Adipocyte (in vitro differentiated cells): ENCODE measurements around the gene AXL.
A peak's percentile ranks its signal among the peaks of the same experiment; 100 is the strongest.

Source experiments
- DNase-seq: peaks from one replicate; pipeline ENCODE4 v3.0.0-alpha.2; 2015; ENCODE audit warnings: low read depth
- H3K27me3 ChIP-seq: replicated peaks from 2 replicates; pipeline ENCODE4 v1.7.0; 2013; ENCODE audit warnings: mild to moderate bottlenecking, low read length, moderate library complexity; ENCODE audit not compliant: control insufficient read depth, insufficient read depth
- H3K36me3 ChIP-seq: 2 replicates; pipeline ENCODE4 v1.7.0; 2013; ENCODE audit warnings: low read length, mild to moderate bottlenecking, moderate library complexity; ENCODE audit not compliant: control insufficient read depth, insufficient read depth, severe bottlenecking
- H3K4me1 ChIP-seq: 2 replicates; pipeline ENCODE4 v1.7.0; 2013; ENCODE audit warnings: mild to moderate bottlenecking, low read length, moderate library complexity; ENCODE audit not compliant: control insufficient read depth, insufficient read depth
- H3K4me3 ChIP-seq: 2 replicates; pipeline ENCODE4 v1.7.0; 2013; ENCODE audit warnings: mild to moderate bottlenecking, low read length, moderate library complexity
- H3K9ac ChIP-seq: 2 replicates; pipeline ENCODE4 v1.7.0; 2013; ENCODE audit warnings: mild to moderate bottlenecking, low read length, moderate library complexity
- H3K9me3 ChIP-seq: 2 replicates; pipeline ENCODE4 v1.7.0; 2013; ENCODE audit warnings: mild to moderate bottlenecking, low read length, moderate library complexity; ENCODE audit not compliant: control insufficient read depth

The AXL gene

DNA sequence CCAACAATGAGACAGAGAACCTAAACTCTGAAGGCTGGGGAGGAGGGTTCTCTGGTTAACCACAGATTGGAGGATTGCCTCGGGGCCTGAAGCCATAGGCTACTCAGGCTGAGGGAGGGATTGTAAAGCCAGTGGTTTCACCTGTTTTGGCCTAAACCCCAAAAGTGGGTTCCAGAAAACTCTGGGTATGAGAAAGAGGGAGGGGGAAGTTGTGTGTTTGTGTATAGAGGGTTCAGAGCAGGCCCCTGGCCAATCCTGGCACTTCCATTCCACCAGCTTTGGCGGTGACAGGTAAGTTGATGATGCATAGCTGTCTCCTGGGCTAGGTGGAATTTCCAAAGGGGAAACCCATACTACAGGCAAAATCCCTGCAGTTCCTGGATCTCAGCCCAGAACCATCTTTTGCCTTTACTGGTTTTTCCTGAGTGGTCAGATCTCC is 77.4 kb downstream of the AXL start:
- Histone ChIP-seq H3K36me3 (peaks cover 89% of the 10 kb centered on the region), H3K9me3 (no peaks in the 10 kb centered on the region), H3K27me3 (no peaks in the 10 kb centered on the region), H3K4me3 (no peak overlapping the region), H3K4me1 (peaks cover 35% of the 10 kb centered on the region), H3K9ac (peak overlapping the region; percentile 5)
- DNase-seq, result no peak

DNA sequence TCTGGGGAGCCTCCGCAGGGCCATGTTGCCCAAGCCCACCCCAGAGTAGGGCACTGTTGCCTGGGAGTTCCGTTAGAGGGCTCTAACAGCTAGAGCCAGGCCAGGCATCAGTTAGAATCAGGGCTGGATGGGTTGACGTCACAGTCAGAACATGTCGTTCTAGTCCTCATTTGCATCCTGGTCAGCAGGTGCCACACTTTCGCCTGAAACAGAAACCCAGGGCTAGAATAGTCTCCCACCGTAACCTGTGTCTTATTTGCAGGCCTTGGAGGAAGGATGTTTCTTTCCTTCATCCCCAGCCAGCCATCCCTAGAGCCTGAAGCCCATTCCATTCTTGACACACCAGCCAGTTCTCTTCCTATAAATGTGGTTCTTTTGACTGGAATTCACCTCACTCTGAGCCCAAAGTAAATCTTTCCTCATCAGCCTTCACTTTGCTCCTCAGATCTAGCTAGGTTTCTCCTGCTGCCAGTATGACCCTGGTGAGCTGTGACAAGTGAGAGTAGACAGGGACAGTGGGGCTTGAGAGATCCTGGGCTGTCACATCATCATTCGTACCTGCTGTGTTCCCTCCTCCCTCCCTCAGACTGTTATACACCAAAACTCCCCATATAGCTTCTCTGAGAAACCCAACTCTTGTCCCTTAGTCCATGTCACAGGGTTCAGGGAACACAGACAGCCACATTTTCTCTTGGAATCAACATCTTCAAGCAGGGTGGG is 78.8 kb downstream of the AXL start:
- no peak for DNase-seq
- Histone ChIP-seq H3K9ac (peak overlapping the region; percentile 48), H3K9me3 (no peaks in the 10 kb centered on the region), H3K4me3 (no peak overlapping the region), H3K27me3 (no peaks in the 10 kb centered on the region), H3K36me3 (peaks cover 87% of the 10 kb centered on the region), H3K4me1 (peaks cover 30% of the 10 kb centered on the region)

DNA sequence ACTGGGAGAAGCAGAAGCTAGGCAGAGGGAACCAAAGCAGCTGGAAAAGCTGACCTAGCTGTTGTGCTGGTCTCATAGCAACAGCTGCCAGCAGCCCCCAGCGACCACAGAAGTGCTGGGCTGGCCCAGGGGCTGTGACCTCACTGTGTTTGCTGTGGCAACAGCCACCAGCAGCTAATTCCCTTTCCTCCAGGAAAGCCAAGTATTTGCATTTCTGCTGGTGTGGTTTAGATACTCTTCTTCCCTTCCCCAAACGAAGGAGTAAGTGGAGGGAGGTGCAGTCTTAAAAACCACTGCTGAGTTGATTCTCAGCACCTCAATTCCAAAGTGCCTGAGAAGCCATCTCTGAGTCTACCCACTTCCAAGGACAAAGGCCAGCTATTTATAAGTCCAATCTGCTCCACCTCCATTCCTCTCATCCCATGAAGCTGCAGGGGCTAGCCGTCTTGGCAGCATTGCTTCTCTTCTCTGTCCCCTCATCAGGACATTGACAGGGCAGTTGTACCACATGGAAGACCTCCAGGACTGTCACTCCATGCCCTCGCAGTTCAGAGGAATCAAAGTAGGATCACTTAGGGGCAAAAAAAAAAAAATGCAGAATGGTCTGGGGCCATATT is 79.4 kb downstream of the AXL start:
- DNase-seq, result peak; percentile 65
- no peaks in the 10 kb centered on the region for H3K27me3 ChIP-seq
- peak overlapping the region; percentile 27 for H3K4me3 ChIP-seq
- no peaks in the 10 kb centered on the region for H3K9me3 ChIP-seq
- peaks cover 30% of the 10 kb centered on the region for H3K4me1 ChIP-seq
- H3K9ac ChIP-seq, result peak overlapping the region; percentile 48
- peaks cover 87% of the 10 kb centered on the region for H3K36me3 ChIP-seq

DNA sequence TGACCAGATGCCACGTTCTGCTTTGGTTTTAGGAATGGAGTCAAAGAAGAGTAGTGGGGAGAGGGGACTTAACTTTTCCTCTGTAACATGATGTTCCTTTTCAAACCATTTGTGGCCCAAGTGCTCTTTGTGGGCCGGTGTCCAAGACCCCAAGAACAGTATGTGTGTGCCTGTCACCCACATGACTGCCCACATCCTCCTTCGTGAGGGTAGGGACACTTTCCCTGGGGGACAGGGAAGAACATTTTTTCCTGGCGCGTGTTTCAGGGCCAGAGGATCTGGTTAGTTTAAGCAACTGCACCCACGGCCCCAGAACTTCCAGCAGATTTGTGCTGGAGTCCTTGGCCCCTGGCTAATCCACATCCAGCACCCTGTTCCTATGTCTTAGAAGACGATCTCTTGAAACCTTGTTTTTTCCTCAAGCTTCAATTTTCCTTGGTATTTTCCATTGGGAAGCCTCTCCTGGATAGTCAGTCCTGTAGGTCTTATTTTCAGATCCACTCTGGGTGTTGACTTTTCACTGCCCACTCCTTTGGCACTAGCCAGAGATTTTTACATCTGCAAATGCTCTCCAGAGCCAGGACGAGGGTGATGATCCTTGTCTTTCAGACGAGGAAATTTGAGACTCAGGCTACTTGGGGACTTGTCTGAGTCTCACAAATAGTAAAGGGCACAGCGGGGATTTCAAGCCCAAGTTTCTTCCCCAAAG is 80.2 kb downstream of the AXL start:
- Histone ChIP-seq H3K36me3 (peaks cover 87% of the 10 kb centered on the region), H3K4me3 (peak overlapping the region; percentile 27), H3K27me3 (no peaks in the 10 kb centered on the region), H3K4me1 (peaks cover 30% of the 10 kb centered on the region), H3K9ac (peak overlapping the region; percentile 48), H3K9me3 (no peaks in the 10 kb centered on the region)
- DNase-seq, result no peak

DNA sequence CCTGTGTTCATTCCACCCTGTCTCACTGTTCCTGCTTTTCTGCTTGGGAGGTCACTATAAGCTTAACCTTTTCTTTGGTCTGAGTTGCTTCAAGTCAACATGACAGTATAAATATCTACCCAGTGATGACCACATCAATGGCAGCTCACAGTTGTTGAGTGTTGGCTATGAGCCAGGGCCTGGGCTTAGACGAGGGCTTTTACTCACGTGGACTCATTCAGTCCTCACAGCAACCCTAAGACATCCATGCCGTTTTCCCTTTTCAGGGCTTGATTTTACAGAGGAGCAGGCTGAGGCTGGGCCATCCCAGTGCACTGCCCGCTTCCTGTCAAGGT is 80.7 kb downstream of the AXL start:
- peak; percentile 60 for DNase-seq

DNA sequence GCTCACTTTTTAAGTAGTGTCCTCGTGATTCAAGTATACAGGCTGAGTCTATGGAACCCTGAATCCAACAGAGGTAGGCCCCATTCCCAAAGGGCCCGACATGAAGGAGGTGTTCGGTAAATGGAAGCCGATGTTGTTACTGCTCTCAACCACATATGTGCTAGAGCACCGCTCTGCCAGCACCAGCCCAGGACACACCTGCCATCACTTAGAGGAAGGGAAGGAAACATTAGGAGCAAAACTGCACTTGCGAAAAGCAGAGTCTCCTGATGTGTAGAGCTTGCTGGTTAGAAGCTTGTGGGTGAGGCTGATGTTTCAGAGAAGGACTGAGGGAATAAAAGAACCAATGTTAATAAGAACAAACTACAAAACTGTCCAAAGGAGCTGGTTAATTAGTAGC is 81.5 kb downstream of the AXL start:
- no peak for DNase-seq

More for the DNA sequence above, 80.7 kb downstream of the AXL start:
- H3K4me1 ChIP-seq, result peaks cover 30% of the 10 kb centered on the region
- no peaks in the 10 kb centered on the region for H3K27me3 ChIP-seq
- H3K4me3 ChIP-seq, result no peak overlapping the region
- peaks cover 87% of the 10 kb centered on the region for H3K36me3 ChIP-seq
- no peaks in the 10 kb centered on the region for H3K9me3 ChIP-seq
- H3K9ac ChIP-seq, result peak overlapping the region; percentile 48

DNA sequence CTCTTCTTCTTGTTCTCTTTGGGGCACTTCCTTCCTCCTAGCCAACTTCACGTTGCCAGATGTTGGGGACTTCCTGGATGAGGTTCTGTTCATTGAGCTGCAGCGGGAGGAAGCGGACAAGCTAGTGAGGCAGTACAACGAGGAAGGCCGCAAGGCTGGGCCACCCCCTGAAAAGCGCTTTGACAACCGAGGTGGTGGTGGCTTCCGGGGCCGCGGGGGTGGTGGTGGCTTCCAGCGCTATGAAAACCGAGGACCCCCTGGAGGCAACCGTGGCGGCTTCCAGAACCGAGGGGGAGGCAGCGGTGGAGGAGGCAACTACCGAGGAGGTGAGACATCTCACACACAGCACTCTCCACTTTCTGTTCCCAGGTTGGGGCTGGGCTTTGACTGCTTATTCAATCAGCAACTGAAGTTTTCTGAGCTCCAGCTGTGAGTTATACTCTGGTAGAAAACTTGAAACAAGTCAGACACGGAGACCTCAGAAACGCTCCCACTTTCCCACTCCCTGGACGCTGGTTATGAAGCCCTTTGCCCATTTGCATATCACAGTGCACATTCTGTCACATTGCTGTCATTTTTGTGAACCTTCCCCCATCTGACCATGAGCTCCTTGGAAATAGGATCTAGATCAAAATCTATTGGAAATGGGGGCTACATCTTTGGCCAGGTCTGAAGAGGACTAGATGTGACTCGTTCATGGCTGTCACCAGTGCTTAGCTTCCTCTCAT is 83.8 kb downstream of the AXL start:
- peaks cover 86% of the 10 kb centered on the region for H3K36me3 ChIP-seq
- DNase-seq, result no peak
- no peak overlapping the region for H3K9ac ChIP-seq
- H3K27me3 ChIP-seq, result no peaks in the 10 kb centered on the region
- H3K4me3 ChIP-seq, result no peak overlapping the region
- H3K9me3 ChIP-seq, result no peaks in the 10 kb centered on the region
- peaks cover 25% of the 10 kb centered on the region for H3K4me1 ChIP-seq

More for the DNA sequence above, 81.5 kb downstream of the AXL start:
- no peaks in the 10 kb centered on the region for H3K27me3 ChIP-seq
- H3K36me3 ChIP-seq, result peaks cover 87% of the 10 kb centered on the region
- H3K4me1 ChIP-seq, result peaks cover 30% of the 10 kb centered on the region
- H3K4me3 ChIP-seq, result no peak overlapping the region
- H3K9ac ChIP-seq, result no peak overlapping the region
- no peaks in the 10 kb centered on the region for H3K9me3 ChIP-seq

DNA sequence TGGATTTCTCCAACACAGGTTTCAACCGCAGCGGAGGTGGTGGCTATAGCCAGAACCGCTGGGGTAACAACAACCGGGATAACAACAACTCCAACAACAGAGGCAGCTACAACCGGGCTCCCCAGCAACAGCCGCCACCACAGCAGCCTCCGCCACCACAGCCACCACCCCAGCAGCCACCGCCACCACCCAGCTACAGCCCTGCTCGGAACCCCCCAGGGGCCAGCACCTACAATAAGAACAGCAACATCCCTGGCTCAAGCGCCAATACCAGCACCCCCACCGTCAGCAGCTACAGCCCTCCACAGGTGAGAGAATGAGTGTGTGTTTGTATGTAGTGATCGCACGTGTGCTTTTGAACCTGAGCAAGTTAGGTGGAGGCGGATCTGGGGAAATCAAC is 84.9 kb downstream of the AXL start:
- no peak overlapping the region for H3K9ac ChIP-seq
- H3K36me3 ChIP-seq, result peaks cover 77% of the 10 kb centered on the region
- peaks cover 21% of the 10 kb centered on the region for H3K4me1 ChIP-seq
- H3K9me3 ChIP-seq, result no peaks in the 10 kb centered on the region
- no peak for DNase-seq
- no peak overlapping the region for H3K4me3 ChIP-seq
- no peaks in the 10 kb centered on the region for H3K27me3 ChIP-seq

DNA sequence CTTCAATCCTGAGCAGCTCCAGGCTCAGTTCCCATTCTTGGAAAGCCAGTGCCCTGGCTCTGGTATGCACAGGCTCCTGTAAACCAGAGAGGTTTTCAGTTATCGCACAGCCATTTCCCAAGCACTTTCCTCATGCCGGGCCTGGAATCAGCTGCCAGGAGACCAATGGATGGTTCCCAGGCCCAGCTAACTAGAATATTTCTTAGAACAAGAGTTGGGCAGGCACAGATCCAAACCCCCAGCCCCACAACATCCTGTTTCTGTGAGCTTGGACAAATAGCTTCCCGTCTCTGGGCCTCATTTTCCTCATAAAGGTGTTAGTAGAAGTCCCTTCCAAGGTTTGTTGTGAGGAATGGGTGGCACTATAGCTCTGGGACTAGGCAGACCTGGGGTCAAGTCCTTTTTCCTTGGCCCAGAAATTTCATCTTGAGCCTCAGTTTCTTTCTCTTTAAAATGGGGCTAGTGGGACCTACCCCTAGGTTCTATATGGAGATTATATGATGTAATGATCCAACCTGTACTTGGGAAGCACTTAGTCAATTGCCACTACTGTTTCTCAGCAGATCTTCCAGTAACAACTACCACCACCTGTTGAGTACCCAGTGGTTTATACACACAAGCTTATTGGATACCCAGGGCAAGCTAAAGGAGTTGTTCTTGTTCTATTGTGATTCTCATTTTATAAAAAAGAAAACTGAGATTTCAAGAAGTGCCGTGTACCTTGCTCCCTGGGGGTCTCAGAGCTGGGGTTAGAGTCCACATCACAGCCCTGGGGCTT is 85.9 kb downstream of the AXL start:
- peaks cover 76% of the 10 kb centered on the region for H3K36me3 ChIP-seq
- peak overlapping the region; percentile 16 for H3K9ac ChIP-seq
- H3K4me1 ChIP-seq, result peaks cover 17% of the 10 kb centered on the region
- no peak for DNase-seq
- no peaks in the 10 kb centered on the region for H3K9me3 ChIP-seq
- H3K27me3 ChIP-seq, result no peaks in the 10 kb centered on the region
- H3K4me3 ChIP-seq, result no peak overlapping the region

DNA sequence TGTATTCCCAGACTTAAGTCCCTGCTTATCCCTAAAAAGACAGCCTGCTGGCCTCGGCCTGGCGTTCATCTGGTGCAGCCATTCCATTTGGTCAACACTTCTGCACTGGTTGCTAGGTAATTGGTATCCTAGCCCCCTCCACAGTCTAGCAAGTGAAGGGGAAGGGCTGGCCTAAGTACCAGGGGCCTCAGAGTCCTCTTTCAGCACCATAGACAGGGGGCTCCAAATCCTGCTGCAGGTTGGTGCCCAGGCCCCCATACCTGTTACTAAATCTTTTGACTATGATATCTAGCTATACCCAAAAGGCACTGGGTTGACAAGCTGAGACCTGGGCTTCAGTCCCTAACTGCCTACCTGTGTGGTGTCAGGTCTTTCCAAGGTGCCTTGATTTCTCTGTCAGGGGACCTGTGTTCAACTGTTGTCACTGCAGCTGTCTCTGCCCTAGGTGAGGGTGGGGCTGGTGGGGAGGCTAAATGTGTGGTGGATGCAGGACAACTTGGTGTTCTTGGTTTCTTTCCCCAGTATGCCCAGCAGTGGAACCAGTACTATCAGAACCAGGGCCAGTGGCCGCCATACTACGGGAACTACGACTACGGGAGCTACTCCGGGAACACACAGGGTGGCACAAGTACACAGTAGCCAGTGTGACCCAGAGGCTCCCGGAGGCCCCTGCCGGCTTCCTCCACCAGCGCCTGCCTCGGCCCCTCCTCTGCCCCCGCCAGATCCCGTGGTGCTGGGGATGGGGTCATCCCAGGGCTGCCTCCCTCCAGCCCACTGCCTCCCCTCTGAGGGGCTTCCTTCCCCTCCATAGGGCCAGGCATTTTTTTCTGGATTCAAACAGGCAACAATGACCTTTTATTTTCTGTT is 87.1 kb downstream of the AXL start:
- Histone ChIP-seq H3K27me3 (no peaks in the 10 kb centered on the region), H3K9ac (peak overlapping the region; percentile 9), H3K9me3 (no peaks in the 10 kb centered on the region), H3K4me3 (no peak overlapping the region), H3K4me1 (peaks cover 19% of the 10 kb centered on the region), H3K36me3 (peaks cover 63% of the 10 kb centered on the region)
- no peak for DNase-seq
